ENCODE results near the gene GMPPB.
"Not testable (repeated sequence)": the region's sequence is repeated elsewhere in the genome, so short reads cannot be mapped to it uniquely, and the experiment has no call there.

Gene GMPPB

GRCh38 chr3:49712631-49713317 is 11.0 kb downstream of the GMPPB start:
- DNase-seq (ENCODE audit: low spot score), result no peak

- DNase-seq (ENCODE audit: low spot score), result no peak
Observed at GRCh38 chr3:49712166-49712565, 11.6 kb downstream of the GMPPB start.

- no peak for DNase-seq (ENCODE audit: low spot score)
Observed at GRCh38 chr3:49711489-49711888, 12.3 kb downstream of the GMPPB start.

GRCh38 chr3:49709852-49710251 is 13.9 kb downstream of the GMPPB start:
- no peak for DNase-seq (ENCODE audit: low spot score)

GRCh38 chr3:49707113-49707480 is 16.7 kb downstream of the GMPPB start:
- DNase-seq (ENCODE audit: low spot score), result no peak

- no peak for DNase-seq (ENCODE audit: low spot score)
Observed at GRCh38 chr3:49706456-49707112, 17.2 kb downstream of the GMPPB start.

GRCh38 chr3:49705390-49705960 is 18.3 kb downstream of the GMPPB start:
- no peak for DNase-seq (ENCODE audit: low spot score)

- no peak for DNase-seq (ENCODE audit: low spot score)
Observed at GRCh38 chr3:49704629-49705028, 19.1 kb downstream of the GMPPB start.

GRCh38 chr3:49703956-49704355 is 19.8 kb downstream of the GMPPB start:
- DNase-seq (ENCODE audit: low spot score), result no peak

GRCh38 chr3:49703443-49703927 is 20.3 kb downstream of the GMPPB start:
- DNase-seq (ENCODE audit: low spot score), result peak; percentile 40

- DNase-seq (ENCODE audit: low spot score), result no peak
Observed at GRCh38 chr3:49702672-49703071, 21.1 kb downstream of the GMPPB start.

- no peak for DNase-seq (ENCODE audit: low spot score)
Observed at GRCh38 chr3:49701388-49702077, 22.2 kb downstream of the GMPPB start.

- DNase-seq (ENCODE audit: low spot score), result no peak
Observed at GRCh38 chr3:49700453-49701128, 23.2 kb downstream of the GMPPB start.

- DNase-seq (ENCODE audit: low spot score), result no peak
Observed at GRCh38 chr3:49700014-49700413, 23.7 kb downstream of the GMPPB start.

GRCh38 chr3:49699281-49699979 is 24.3 kb downstream of the GMPPB start:
- DNase-seq (ENCODE audit: low spot score), result no peak

- DNase-seq (ENCODE audit: low spot score), result not testable (repeated sequence)
Observed at GRCh38 chr3:49695350-49696015, 28.3 kb downstream of the GMPPB start.

GRCh38 chr3:49694409-49695070 is 29.2 kb downstream of the GMPPB start:
- DNase-seq (ENCODE audit: low spot score), result not testable (repeated sequence)

- DNase-seq (ENCODE audit: low spot score), result not testable (repeated sequence)
Observed at GRCh38 chr3:49691481-49691880, 32.3 kb downstream of the GMPPB start.

- DNase-seq (ENCODE audit: low spot score), result not testable (repeated sequence)
Observed at GRCh38 chr3:49690856-49691255, 32.9 kb downstream of the GMPPB start.

- not testable (repeated sequence) for DNase-seq (ENCODE audit: low spot score)
Observed at GRCh38 chr3:49689908-49690624, 33.7 kb downstream of the GMPPB start.

Data from LoVo (cell line).